ENCODE measurements around the gene PLEKHH3. TPM values are rescaled to one million over a fixed set of nuclear protein-coding genes. Genes with fewer than 3 reads are reported as not detected.
A peak's percentile ranks its signal among the peaks of the same experiment; 100 is the strongest.

The PLEKHH3 gene
- total RNA-seq, 1 donor from 2014 or later = 19.1 TPM

DNA sequence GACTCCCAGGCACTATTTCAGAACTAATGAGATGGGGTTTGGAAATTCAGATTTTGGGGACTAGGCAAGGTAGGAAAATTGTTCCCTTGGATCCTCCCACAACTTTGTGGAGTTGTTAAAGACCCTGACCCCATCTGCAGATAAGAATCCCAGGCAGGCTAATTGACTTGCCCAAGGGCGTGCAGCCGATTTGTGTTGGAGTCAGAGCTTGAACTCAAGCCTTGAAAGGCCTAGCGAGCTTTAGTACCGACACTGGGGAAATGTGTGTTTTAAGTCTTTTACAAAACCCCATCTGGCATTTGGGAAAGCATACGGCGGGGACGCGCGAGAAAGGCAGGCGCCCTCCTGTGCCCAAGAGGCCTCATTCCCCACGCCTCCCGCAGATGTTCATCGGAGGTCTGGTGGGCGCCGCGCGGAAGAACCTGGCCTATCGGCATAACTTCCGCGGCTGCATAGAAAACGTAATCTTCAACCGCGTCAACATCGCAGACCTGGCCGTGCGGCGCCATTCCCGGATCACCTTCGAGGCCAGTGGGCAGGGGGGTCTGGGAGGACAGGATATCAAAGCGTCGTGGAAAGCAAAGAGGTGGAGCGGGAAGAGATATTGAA lies 9.8 kb upstream of the PLEKHH3 start:
- no peak for DNase-seq

DNA sequence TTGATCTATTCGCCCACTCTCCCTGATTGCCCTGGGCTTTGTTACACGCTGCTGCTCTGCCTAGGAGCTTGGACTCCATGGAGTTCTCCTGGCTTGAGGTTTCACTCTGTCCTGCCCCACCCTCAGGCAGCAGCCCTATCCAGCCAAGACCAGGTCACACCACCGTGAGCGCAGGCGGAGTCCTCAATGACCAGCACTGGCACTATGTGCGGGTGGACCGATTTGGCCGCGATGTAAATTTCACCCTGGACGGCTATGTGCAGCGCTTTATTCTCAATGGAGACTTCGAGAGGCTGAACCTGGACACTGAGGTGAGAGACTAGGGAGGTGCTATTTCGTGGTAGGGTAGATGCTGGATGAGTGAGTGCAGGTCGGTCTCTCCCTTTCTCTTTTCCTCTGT lies 9.0 kb upstream of the PLEKHH3 start:
- DNase-seq = no peak

DNA sequence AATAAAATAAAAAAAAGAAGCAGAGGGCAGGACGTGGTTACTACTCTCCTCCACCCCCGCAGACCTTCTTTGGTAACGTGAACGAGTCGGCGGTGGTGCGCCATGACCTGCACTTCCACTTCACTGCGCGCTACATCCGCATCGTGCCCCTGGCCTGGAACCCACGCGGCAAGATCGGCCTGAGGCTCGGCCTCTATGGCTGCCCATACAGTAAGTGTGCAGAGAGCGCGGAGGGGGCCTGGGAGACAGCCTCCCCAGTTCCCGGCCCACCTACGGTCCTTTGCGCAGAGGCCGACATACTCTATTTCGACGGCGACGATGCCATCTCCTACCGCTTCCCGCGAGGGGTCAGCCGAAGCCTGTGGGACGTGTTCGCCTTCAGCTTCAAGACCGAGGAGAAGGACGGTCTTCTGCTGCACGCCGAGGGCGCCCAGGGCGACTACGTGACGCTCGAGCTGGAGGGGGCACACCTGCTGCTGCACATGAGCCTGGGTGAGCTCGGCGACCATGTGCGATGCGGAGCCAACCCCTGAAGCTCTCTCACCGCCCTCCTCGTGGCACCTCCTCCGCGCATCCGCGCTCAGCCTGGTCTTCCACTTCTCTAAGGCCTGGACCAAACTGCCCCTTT lies 8.2 kb upstream of the PLEKHH3 start:
- DNase-seq = no peak

DNA sequence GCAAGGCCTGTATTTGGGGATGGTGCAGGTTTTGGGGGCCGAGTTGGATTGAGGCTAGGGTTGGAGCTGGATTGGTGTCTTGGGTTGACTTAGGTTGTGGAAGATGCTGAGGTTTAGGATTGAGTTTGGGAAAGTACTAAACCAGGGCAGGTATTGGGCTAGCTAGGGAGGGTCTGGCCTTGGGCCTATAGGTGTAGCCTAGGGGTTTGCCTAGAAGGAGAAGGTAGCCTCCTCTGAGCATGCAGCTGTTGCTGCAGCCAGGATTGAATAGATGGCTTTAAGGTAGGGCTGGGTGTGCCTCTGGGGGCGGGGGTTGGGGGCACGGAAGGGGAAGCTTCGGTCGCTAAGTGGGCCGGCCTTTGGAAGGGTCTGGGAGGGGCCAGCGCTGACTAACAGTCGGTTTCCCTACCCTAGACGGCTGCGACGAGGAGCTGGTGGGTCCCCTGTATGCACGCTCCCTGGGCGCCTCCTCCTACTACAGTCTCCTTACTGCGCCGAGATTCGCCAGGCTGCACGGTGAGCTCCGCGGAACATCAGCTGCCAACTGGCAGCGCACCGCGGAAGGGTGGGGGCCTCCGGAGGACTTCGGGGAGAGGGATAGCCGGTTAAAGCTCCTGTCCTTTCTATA lies 6.7 kb upstream of the PLEKHH3 start:
- DNase-seq = no peak

DNA sequence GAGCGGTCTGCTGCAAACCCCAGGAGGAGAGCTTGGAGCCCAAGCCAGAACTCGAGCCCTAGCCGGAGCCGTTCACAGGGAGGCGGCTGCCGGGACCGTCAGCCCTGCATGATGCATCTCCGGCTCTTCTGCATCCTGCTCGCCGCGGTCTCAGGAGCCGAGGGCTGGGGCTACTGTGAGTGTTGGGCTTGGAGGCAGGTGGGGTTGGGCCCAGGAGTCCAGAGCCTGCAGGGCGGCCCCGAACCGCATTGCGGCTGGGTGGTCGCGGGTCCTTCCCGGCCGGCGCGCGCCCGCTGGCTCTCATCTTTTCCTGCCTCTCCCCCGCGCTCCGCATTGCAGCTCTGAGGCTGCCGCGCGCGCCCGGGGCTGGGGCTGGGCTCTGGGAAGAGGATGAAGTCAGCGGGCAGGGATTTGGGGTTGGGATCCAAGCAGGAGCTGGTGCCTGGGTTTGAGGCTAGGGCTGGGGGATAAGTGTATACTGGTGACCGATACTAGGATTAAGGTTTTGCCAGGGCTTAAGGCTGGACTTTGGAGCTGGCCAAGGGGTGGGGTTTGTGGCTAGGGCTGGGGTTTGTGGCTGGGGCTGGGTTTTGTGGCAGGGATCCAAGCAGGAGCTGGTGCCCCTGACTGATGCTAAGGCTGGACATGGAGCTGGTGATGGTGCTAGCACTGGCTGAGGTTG lies 6.1 kb upstream of the PLEKHH3 start:
- DNase-seq = peak; percentile 70

DNA sequence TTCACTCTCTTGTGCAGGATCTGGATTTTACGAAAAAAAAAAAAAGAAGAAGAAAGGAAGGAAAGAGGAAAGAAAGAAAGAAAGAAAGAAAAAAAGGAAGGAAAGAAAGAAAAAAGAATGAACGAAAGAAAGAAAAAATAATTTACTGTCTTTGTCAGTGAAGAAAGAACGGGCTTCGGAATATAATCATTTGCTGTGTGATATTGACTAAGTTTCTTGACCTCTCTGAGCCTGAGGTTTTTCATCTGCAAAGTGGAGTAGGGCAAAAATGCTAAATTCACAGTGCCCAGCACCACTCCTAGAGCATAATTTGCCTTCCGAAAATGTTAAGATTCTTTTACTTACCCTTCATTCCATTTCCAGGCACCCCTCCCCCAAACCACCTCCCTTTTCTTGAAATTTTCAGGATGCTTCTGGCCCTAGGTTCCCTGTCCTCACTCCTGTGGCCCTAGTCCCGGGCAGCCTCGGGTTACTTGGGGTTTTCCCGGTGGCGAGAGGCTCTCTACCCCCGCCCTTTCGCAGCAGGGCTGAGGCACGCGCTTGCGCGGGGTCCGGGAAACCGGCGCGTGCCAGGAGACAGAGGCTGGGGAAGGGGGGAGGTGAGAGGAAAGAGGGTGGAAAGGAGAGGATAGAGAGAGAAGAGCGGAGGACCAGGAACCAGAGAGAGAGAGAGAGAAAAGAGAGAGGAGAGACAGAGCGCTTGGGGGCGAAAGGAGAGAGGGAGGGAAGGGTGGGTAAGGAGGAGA lies 5.4 kb upstream of the PLEKHH3 start, which contains the start of gene CNTNAP1:
CNTNAP1 (plus strand) TSS at position 556 of the 746 bp plus-strand sequence. CDS start 299 bp downstream, outside the sequence.
- DNase-seq = peak; percentile 70

DNA sequence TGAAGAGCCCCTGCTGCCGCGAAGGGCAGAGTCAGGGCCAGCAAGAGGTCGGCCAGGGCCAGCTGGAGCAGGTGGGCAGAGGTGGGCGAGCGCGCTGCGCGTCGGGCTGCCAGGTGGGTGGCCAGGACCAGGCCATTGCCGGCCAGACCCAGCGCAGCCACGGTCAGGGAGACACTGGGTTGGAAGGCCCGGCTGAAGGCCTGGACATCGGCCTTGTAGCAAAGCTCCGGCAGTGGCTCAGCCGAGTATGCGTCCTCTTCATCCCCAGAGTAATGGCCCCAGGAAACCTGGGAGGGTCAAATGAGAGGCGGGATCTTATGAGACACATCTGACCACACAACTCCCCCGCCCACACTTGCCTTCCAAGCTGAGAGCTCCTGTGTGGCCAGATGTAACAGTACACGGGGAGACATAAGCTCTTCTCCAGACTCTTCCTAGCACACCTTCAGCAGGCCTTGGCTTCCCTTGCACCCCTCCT lies 3.6 kb upstream of the PLEKHH3 start:
- no peak for DNase-seq

GRCh38 chr17:42679492-42680330 lies 2.9 kb upstream of the PLEKHH3 start:
- peak; percentile 69 for DNase-seq

DNA sequence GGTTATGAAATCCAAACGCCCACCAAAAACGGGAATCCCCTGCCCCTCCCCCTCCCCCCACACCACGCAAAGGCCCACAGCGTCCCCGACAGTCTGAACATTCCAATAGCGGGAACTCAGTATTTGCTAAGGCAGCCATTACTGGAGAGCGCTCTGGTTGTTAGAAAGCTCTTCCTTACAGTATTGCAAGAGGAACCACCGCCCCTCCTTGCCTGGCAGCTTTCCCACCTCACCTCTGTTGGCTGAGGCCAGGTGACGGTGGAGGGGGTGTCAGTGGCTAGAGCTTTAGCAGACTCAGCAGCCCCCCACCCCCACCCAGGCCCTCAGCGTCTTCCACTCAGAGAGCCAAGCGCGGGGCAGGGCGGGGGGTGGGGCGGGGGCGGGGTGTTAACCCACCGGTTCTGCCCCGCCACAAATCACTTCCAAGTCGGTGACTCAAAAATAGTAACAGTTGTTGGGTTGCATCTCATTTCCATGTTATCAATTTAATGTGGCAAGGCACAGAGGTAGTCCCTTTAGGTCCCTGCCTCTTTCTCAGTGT lies 2.2 kb upstream of the PLEKHH3 start:
- DNase-seq = peak; percentile 62

DNA sequence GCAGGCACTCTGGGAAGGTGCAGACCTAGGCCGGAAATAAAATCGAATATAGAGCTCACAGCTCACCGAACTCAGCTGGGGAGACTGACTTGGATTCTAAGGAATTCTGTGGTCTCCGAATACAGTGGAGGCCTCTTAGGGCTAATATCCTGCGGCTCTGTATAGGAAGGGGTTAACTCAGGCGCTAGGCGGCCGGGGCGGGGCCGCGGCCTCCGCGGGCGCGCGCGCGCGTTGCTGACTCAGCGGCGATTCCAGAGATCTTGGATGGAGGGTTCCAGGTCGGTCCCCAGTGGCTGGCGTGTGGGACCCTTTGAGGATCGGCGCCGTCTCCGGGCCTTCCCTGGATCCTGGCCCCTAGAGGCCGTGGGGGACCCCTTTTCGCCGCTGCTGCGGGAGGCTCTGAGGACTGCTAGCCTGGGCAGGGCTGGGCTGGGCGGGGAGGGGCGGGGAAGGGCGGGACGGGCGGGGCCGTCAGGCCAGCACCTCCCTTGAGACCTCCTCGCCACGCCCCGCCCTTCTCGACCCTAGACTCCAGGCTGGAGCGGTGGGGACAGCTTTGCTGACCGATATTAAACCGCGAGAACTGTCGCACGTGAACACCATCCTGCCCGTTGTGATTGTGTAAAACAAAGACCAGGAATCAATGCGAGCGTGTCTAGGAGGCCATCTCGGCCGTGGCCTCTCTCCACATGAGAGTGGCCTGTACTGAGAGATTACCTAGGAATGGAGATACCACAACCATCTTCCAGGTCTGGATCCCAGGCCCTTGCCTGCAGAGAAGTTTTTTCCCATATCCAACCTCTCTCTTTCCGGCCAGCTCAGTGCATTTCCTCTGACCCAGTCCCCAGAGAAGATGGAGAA lies 1.4 kb upstream of the PLEKHH3 start:
- DNase-seq = peak; percentile 75

DNA sequence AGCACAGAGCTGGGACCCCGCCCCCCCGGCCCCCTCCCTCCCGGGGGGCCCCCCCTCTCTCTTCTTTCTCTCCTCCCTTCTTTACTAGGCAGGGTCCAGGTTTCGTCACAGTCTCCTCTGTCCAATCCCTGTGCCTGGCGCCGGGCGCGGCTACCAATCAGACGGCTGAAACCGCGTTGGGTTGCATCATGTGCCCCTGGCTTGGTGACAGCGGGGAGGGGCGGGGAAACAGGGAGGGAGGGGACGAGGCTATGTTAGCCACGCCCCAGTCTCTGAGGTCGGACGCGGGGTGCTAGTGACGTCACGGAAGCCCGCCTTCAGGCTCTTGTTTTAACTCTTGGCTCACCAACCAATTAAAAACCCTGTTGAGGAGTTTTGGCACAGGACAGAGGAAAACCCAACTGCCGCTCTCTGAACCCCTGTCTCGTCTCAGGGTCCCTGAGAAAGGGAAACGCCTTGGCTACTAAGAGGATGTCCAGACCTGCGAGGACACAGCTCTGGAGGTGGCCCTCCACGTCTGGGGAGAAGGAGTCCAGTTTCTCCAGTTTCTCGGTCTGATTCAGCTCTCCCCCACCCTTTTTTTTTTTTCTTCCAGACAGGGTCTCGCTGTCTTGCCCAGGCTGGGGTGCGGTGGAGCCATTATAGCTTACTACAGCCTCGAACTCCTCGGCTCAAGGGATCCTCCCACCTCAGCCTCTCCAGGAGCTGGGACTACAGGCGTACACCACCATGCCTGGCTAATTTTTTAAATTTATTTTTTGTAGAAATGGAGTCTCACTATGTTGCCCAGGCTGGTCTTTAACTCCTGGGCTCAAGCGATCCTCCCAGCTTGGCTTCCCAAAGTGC lies 441 bp upstream of the PLEKHH3 start:
- peak; percentile 100 for DNase-seq

- DNase-seq = no peak
Measured at GRCh38 chr17:42675965-42676423, 800 bp downstream of the PLEKHH3 start.

GRCh38 chr17:42675348-42675964 lies 1.3 kb downstream of the PLEKHH3 start:
- no peak for DNase-seq

- DNase-seq = no peak
Measured at GRCh38 chr17:42674755-42675347, 1.9 kb downstream of the PLEKHH3 start.

- no peak for DNase-seq
Measured at GRCh38 chr17:42673885-42674754, 2.7 kb downstream of the PLEKHH3 start.

- DNase-seq = no peak
Measured at GRCh38 chr17:42673266-42673884, 3.4 kb downstream of the PLEKHH3 start.

Measured in skin of body (tissue), 2 donors.